MCF 10A (cell line): ENCODE measurements around the gene LIPH. TPM values are rescaled to one million over a fixed set of nuclear protein-coding genes. Genes with fewer than 3 reads are reported as not detected.
A peak's percentile ranks its signal among the peaks of the same experiment; 100 is the strongest.

Experiments
- BruUV-seq: library from RNA; stranded (reverse); fragments of 400-500 nt; replicated peaks from 2 replicates; lab custom pipeline; 2021; lab: Mats Ljungman, UMichigan
- CTCF ChIA-PET: fragments of 300-600 bp; sonication (Branson Sonifier 250); formaldehyde crosslinking; extraction: SDS; loops from one replicate; lab custom pipeline; 2021; ENCODE audit warnings: antibody characterized with exemption, inconsistent platforms; lab: Yijun Ruan, JAX
- POLR2A ChIA-PET: fragments of 300-600, 350-650 bp; sonication (Branson Sonifier 250); formaldehyde crosslinking; extraction: SDS; loops from one replicate; lab custom pipeline; 2020; ENCODE audit warnings: antibody characterized with exemption, inconsistent platforms; lab: Yijun Ruan, JAX
- DNase-seq: peaks from one replicate; pipeline ENCODE4 v3.0.0-alpha.2; 2018; ENCODE audit not compliant: unreplicated experiment
- H3K27ac Mint-ChIP-seq: one replicate; pipeline ENCODE4 v1.8.0; 2022; ENCODE audit warnings: mild to moderate bottlenecking, low read depth, mixed read lengths; ENCODE audit not compliant: unreplicated experiment
- H3K27me3 Mint-ChIP-seq: one replicate; pipeline ENCODE4 v1.8.0; 2022; ENCODE audit warnings: mixed read lengths; ENCODE audit not compliant: insufficient read depth, unreplicated experiment
- H3K36me3 Mint-ChIP-seq: one replicate; pipeline ENCODE4 v1.8.0; 2022; ENCODE audit warnings: mild to moderate bottlenecking, moderate library complexity, mixed read lengths; ENCODE audit not compliant: insufficient read depth, unreplicated experiment
- H3K4me1 Mint-ChIP-seq: one replicate; pipeline ENCODE4 v1.8.0; 2022; ENCODE audit warnings: mixed read lengths; ENCODE audit not compliant: insufficient read depth, unreplicated experiment
- H3K4me3 Mint-ChIP-seq: one replicate; pipeline ENCODE4 v1.8.0; 2022; ENCODE audit warnings: mild to moderate bottlenecking, moderate library complexity, mixed read lengths; ENCODE audit not compliant: unreplicated experiment
- H3K9me3 Mint-ChIP-seq: one replicate; pipeline ENCODE4 v1.8.0; 2022; ENCODE audit warnings: mixed read lengths; ENCODE audit not compliant: unreplicated experiment
- intact Hi-C: fragments of 100-400 bp; cut with micrococcal nuclease; formaldehyde crosslinking; loops from 2 replicates; pipeline ENCODE4 v1.14.1; 2022
- total RNA-seq: library from RNA; stranded (reverse); gene quantifications from 2 replicates; pipeline ENCODE4 v1.2.3, GENCODE V29; 2022
- TF ChIP-seq, protein P1 (sequence below): fragments of 200-600 bp; IDR thresholded peaks from one replicate; pipeline ENCODE4 v1.8.0; 2022; ENCODE audit warnings: antibody characterized with exemption, mild to moderate bottlenecking; ENCODE audit not compliant: unreplicated experiment

The LIPH gene
- total RNA-seq, 1 experiment from 2014 or later = 0.07 TPM

DNA sequence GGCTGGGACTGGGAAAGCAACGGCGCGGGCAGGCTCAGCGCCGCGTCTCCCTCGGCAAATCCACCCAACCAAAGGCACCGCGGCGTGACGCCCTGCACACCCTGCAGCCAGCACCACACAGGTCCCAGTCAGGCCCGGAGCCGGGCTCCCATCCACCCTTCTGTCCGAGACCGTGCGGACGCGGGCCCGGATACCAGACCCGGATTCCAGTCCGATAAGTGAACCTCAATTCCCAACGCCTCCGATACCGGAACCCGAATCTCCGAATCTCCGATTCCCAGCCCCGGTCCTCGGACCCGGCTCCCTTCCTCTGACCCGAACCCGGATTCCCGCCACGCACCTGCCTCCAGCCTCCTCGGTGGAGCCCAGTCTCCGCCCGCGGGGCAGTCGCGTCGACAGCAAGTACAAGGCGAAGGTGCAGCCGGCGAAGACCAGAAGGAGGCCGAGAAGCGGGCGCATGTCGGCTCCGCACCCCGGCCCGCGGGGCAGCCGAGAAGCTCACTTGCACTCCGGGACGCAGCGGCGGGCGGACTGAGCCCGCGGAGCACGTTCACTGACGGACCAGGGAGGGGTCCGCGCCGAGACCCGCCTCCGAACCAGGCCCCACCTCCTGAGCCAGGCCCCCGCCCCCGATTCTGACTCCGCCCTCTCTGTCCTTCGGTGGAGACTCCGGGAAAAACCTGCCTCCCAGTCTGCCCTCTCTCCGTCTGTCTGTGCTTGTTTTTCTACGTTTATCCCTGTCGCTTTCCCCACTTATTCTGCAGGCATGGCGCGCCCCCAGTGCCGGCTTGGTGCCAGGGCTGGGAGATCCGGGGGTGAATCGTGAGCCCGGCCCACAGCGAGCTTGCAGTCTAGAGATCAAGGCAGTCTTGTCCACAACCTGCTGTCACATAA lies 53.6 kb downstream of the LIPH start, which contains the start of gene TMEM41A:
Gene TMEM41A, minus strand, starts transcription at position 533 of the 894 bp plus-strand sequence. Its CDS starts 74 bp downstream, at position 459.
- Mint-ChIP-seq H3K9me3 (no peaks in the 10 kb centered on the region), H3K36me3 (peaks cover 22% of the 10 kb centered on the region), H3K27me3 (no peaks in the 10 kb centered on the region), H3K27ac (peak within 1 kb of the TSS; percentile 97), H3K4me1 (peaks cover 18% of the 10 kb centered on the region), H3K4me3 (peak within 1 kb of the TSS; percentile 96)
- ChIA-PET CTCF (interaction anchor here (0.5 to 1.3 kb wide), 3 partner anchors 10 to 151 kb away, joined by 3 to 8 read pairs (median 5); no protein-coding TSS in a partner anchor), POLR2A (interaction anchor here (0.6 to 1.4 kb wide), 14 partner anchors 9 to 801 kb away, joined by 3 to 13 read pairs (median 4); partner anchors contain the start of genes LIPH and SENP2)
- TF ChIP-seq, protein P1, sequence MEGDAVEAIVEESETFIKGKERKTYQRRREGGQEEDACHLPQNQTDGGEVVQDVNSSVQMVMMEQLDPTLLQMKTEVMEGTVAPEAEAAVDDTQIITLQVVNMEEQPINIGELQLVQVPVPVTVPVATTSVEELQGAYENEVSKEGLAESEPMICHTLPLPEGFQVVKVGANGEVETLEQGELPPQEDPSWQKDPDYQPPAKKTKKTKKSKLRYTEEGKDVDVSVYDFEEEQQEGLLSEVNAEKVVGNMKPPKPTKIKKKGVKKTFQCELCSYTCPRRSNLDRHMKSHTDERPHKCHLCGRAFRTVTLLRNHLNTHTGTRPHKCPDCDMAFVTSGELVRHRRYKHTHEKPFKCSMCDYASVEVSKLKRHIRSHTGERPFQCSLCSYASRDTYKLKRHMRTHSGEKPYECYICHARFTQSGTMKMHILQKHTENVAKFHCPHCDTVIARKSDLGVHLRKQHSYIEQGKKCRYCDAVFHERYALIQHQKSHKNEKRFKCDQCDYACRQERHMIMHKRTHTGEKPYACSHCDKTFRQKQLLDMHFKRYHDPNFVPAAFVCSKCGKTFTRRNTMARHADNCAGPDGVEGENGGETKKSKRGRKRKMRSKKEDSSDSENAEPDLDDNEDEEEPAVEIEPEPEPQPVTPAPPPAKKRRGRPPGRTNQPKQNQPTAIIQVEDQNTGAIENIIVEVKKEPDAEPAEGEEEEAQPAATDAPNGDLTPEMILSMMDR = no peak
- intact Hi-C loops = loop anchor here (1.0 to 2.0 kb wide), 3 partner anchors 50 to 77 kb away; no protein-coding TSS in a partner anchor
- no TSS peak for BruUV-seq
- DNase-seq = peak; percentile 88

DNA sequence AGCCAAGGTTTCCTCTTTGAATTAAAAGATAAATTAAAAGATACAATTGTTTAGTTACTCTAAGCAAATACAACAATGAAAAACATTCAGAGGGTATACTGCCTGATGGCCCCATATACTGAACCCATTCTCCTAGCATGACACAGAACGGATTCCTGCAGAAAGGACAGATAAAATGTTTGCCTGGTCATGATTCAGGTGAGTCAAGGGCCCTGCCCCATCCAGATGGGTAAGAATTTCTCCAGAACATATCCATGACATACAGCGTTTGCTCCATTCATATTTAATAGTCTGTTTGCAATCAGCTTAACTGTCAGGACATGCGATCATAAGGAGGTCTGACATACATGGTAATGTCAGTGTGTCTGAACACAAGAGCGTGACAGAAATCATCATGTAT lies 62.1 kb downstream of the LIPH start:
- H3K4me1 Mint-ChIP-seq = peaks cover 5% of the 10 kb centered on the region
- no TSS peak for BruUV-seq
- no peaks in the 10 kb centered on the region for H3K27me3 Mint-ChIP-seq
- TF ChIP-seq, protein P1 = no peak
- H3K9me3 Mint-ChIP-seq = no peaks in the 10 kb centered on the region
- intact Hi-C loops = no loop called here
- peaks cover 54% of the 10 kb centered on the region for H3K36me3 Mint-ChIP-seq
- CTCF ChIA-PET = interaction anchor here (0.5 kb wide), 1 partner anchor 10 kb away, joined by 3 read pairs; no protein-coding TSS in a partner anchor
- no peak overlapping the region for H3K27ac Mint-ChIP-seq
- DNase-seq = no peak
- H3K4me3 Mint-ChIP-seq = no peak overlapping the region
- POLR2A ChIA-PET = interaction anchor here (0.7 to 1.7 kb wide), 2 partner anchors 9 to 47 kb away, joined by 3 to 7 read pairs; partner anchors contain the start of gene TMEM41A

DNA sequence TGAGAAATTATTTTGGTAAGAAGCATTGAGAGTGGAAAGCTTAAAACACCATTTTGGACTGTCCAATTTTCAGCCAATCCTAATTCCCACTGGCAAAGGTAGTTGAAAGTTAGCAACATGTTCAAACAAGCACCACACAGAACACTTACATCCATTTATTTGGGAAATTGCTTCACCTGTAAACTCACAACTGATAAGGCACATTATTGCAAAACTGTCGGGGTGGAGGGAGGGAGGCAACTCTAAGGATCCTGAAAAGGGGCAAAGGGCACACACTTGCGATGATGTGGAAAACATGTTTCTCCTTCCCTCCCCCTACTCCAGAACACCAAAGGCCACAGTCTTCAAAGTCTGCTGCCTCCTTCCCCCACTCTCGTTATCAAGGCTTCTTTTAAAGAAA lies 62.9 kb downstream of the LIPH start:
- intact Hi-C loops = no loop called here
- BruUV-seq = no TSS peak
- H3K27ac Mint-ChIP-seq = no peak overlapping the region
- H3K4me1 Mint-ChIP-seq = peaks cover 5% of the 10 kb centered on the region
- POLR2A ChIA-PET = interaction anchor here (0.7 to 1.7 kb wide), 4 partner anchors 8 to 48 kb away, joined by 3 to 7 read pairs (median 3); partner anchors contain the start of gene TMEM41A
- peaks cover 49% of the 10 kb centered on the region for H3K36me3 Mint-ChIP-seq
- DNase-seq = no peak
- TF ChIP-seq, protein P1 = no peak
- CTCF ChIA-PET = interaction anchor here (0.8 to 2.5 kb wide), 3 partner anchors 10 to 85 kb away, joined by 3 to 10 read pairs (median 5); partner anchors contain the start of gene TMEM41A
- H3K27me3 Mint-ChIP-seq = no peaks in the 10 kb centered on the region
- no peak overlapping the region for H3K4me3 Mint-ChIP-seq
- no peaks in the 10 kb centered on the region for H3K9me3 Mint-ChIP-seq

GRCh38 chr3:185488465-185488864 lies 63.9 kb downstream of the LIPH start:
- peaks cover 5% of the 10 kb centered on the region for H3K4me1 Mint-ChIP-seq
- POLR2A ChIA-PET = interaction anchor here (0.7 kb wide), 2 partner anchors 12 to 625 kb away, joined by 3 read pairs; no protein-coding TSS in a partner anchor
- H3K9me3 Mint-ChIP-seq = no peaks in the 10 kb centered on the region
- H3K36me3 Mint-ChIP-seq = peaks cover 39% of the 10 kb centered on the region
- H3K27ac Mint-ChIP-seq = no peak overlapping the region
- DNase-seq = no peak
- CTCF ChIA-PET = interaction anchor here (0.6 to 2.5 kb wide), 3 partner anchors 11 to 67 kb away, joined by 3 to 10 read pairs (median 5); partner anchors contain the start of gene TMEM41A
- H3K27me3 Mint-ChIP-seq = no peaks in the 10 kb centered on the region
- H3K4me3 Mint-ChIP-seq = no peak overlapping the region
- intact Hi-C loops = no loop called here
- BruUV-seq = no TSS peak
- TF ChIP-seq, protein P1 = no peak
